GM10248 (cell line): ENCODE results near the gene ALX3.

Experiments
- CTCF ChIA-PET: fragments of 300-600 bp; sonication (Branson Sonifier 250); formaldehyde crosslinking; extraction: SDS; loops from one replicate; lab custom pipeline; 2021; ENCODE audit warnings: antibody characterized with exemption; lab: Yijun Ruan, JAX
- POLR2A ChIA-PET: fragments of 350-650 bp; sonication (Branson Sonifier 250); formaldehyde crosslinking; extraction: SDS; loops from one replicate; lab custom pipeline; 2020; ENCODE audit warnings: antibody characterized with exemption; lab: Yijun Ruan, JAX
- DNase-seq: peaks from one replicate; pipeline ENCODE4 v3.0.0; 2012; ENCODE audit errors: extremely low spot score
- CTCF ChIP-seq: IDR thresholded peaks from 2 replicates; pipeline ENCODE4 v1.5.1; 2012; ENCODE audit warnings: mild to moderate bottlenecking, low read depth; ENCODE audit errors: extremely low read depth, missing control alignments, control extremely low read depth

Gene ALX3

GRCh38 chr1:110057963-110058518, 12.4 kb downstream of the ALX3 start:
- no peak for DNase-seq
- POLR2A ChIA-PET, result no interaction called here
- CTCF ChIA-PET, result interaction anchor here (1.0 to 21.9 kb wide), 12 partner anchors 13 to 512 kb away, joined by 3 to 387 read pairs (median 5); partner anchors contain the start of gene STRIP1
- TF ChIP-seq CTCF, result no peak

- DNase-seq, result no peak
- no peak for TF ChIP-seq CTCF
- POLR2A ChIA-PET, result no interaction called here
- CTCF ChIA-PET, result interaction anchor here (0.9 to 21.9 kb wide), 8 partner anchors 10 to 67 kb away, joined by 3 to 387 read pairs (median 8); partner anchors contain the start of gene STRIP1
Measured at GRCh38 chr1:110056776-110057175, 13.7 kb downstream of the ALX3 start.

- ChIA-PET POLR2A (no interaction called here), CTCF (interaction anchor here (1.4 to 21.9 kb wide), 5 partner anchors 12 to 60 kb away, joined by 5 to 387 read pairs (median 23); partner anchors contain the start of gene STRIP1)
- no peak for DNase-seq
- TF ChIP-seq CTCF, result no peak
Measured at GRCh38 chr1:110056285-110056683, 14.2 kb downstream of the ALX3 start.

GRCh38 chr1:110055493-110056284, 14.8 kb downstream of the ALX3 start:
- TF ChIP-seq CTCF, result no peak

GRCh38 chr1:110053552-110054428, 16.7 kb downstream of the ALX3 start:
- POLR2A ChIA-PET, result no interaction called here
- DNase-seq, result peak; percentile 80
- TF ChIP-seq CTCF, result peak; percentile 90
- CTCF ChIA-PET, result interaction anchor here (0.6 to 22.1 kb wide), 28 partner anchors 3 to 442 kb away, joined by 3 to 387 read pairs (median 4); partner anchors contain the start of genes ALX3, STRIP1 and UBL4B

More at GRCh38 chr1:110055493-110056284, 14.8 kb downstream of the ALX3 start:
- ChIA-PET POLR2A (no interaction called here), CTCF (interaction anchor here (1.2 to 22.1 kb wide), 7 partner anchors 1 to 71 kb away, joined by 3 to 387 read pairs (median 13); partner anchors contain the start of genes AHCYL1, STRIP1 and UBL4B)
- no peak for DNase-seq
